ENCODE measurements around the gene BSG. TPM values are rescaled to one million over a fixed set of nuclear protein-coding genes. Genes with fewer than 3 reads are reported as not detected.

BSG gene
- total RNA-seq, result 519 and 528 TPM in 2 replicates
- polyA plus RNA-seq (2012), result 577 TPM

DNA sequence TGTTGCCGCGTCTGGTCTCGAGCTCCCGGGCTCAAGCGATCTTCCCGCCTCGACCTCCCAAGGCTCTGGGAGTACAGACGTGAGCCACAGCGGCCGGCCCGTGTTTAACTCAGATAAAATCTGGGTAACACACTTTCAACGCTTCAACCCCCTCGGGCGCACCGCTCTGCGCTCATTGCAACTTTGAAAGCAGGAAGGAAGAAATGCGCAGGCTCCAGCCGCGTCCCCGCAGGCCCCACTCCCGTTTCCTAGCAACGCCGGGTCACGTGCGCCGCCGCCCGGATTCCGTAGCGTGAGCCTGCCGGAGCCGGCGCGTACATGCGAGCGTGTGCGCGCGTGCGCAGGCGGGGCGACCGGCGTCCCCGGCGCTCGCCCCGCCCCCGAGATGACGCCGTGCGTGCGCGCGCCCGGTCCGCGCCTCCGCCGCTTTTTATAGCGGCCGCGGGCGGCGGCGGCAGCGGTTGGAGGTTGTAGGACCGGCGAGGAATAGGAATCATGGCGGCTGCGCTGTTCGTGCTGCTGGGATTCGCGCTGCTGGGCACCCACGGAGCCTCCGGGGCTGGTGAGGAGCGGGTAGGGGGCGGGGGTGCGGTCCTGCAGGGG, at the start of gene BSG:
Gene BSG (plus strand): TSS at position 457 of the 603 bp plus-strand sequence. CDS start 39 bp downstream, at position 496.
- peak; percentile 97 for DNase-seq (ENCODE audit: low read depth)

DNA sequence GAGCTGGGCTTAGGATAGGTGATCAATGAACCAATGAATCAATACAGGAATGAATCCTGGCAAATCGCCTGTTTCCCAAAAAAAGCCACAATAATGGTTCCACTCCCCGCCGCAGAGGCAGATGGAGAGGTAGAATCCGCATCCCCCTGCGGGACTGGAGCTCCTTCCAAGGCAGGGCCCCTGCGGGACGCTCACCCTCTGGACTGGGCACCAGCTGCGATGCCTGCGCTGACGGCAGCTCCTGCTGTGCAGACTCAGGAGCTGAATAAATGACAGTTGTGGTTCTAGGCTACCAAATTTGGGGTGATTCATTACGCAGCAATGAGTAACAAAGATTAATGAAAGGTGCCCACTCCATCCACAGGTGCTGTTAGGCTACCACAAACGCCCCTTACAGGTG, 49.7 kb upstream of the BSG start:
- DNase-seq (ENCODE audit: low read depth), result no peak

DNA sequence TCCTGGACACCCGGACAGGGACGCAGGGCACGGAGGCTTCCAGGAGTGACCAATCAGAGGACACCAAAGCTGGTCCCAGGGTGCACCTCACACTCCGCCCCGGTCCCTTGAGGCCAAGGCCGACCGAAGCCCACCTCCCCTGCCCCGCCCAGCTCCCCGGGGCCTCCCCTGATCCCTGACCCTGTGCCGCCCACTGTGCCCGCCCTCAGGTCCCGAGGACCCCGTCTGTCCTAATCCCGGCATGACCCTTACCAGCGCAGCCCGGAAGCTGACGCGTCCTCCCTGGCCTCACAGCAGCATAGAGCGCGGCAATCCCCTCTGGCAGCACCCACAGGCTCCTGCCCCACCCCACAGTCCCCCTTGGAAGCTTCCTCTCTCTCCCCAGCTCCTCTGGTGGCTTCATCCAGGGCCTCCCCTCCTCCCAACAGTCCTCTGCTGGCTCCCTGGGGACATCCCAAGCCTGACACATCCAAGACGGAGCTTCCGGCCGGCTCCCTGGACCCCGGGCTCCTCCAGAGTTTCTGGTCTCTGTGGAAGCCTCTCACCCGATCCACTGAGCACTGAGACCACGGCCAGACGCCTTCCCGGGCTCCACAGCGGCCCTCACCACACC, 48.2 kb upstream of the BSG start:
- DNase-seq (ENCODE audit: low read depth), result no peak

DNA sequence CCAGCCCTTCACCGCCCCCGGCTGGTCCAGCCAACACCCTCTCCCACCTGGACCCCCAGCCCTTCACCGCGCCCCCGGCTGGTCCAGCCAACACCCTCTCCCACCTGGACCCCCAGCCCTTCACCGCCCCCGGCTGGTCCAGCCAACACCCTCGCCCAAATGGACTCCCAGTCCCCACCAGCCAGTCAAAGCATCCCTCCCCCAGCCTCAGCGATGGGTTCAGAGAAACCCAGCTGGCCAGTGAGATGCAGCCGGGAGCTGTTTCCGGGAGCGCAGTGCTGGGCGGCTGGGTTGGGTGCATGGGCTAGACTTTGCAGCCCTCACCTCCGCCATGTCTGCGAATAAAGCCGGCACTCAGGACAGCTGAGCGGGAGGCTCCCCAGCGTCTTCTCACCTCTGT, 47.4 kb upstream of the BSG start:
- no peak for DNase-seq (ENCODE audit: low read depth)

DNA sequence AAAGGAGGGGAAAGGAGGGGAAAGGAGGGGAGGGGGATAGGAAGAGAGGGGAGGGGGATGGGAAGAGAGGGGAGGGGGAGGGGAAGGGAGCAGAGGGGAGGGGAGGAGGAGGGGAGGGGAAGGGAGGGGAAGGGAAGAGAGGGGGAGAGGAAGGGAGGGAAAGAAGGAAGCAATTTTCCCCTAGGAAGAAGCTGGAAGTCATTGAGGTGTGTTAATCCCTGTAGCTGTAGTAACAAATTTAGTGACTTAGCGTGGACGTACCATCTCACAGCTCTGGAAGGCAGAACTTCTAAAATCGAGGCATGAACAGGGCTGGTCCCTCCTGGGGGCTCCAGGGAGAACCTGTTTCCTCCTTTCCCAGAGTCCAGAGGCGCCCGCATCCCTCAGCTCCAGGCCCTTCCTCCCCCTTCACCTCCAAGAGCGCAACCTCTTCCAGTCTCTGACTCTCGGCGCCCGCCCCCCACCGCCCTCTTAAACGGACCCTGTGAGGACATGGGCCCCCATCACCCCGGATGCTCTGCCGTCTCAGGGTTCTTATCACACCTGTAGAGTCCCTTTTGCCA, 46.5 kb upstream of the BSG start:
- no peak for DNase-seq (ENCODE audit: low read depth)

DNA sequence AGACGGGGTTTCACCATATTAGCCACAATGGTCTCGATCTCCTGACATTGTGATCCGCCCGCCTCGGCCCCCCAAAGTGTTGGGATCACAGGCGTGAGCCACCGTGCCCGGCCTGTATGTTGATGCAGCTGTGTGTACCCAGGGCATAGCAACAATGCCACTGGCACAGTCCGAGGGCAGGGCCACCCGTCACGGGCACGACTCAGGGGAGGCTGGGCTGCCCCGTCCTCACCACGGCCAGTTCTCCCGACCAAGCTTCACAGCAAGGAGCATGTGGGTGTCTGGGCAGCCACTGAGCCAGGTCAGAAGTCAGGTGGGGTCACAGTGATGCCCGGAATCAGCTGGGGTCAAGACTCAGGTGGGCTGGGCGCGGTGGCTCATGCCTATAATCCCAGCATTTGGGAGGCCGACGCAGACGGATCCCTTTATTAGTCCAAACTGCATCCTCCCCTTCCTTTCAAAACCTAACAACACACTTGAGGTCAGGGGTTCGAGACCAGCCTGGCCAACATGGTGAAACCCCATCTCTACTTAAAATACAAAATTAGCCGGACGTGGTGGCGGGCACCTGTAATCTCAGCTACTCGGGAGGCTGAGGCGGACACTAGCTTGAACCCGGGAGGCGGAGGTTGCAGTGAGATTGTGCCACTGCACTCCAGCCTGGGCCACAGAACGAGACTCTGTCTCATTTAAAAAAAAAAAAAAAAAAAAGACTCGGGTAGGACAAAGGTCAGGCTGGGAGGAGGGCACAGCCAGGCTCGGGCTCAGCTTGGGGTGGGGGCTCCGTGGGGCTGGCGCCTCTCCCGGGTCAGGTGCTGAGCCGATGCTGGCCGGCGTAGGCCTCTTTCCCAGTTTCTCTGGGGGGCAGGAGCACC, 42.0 kb upstream of the BSG start:
- DNase-seq (ENCODE audit: low read depth), result no peak

DNA sequence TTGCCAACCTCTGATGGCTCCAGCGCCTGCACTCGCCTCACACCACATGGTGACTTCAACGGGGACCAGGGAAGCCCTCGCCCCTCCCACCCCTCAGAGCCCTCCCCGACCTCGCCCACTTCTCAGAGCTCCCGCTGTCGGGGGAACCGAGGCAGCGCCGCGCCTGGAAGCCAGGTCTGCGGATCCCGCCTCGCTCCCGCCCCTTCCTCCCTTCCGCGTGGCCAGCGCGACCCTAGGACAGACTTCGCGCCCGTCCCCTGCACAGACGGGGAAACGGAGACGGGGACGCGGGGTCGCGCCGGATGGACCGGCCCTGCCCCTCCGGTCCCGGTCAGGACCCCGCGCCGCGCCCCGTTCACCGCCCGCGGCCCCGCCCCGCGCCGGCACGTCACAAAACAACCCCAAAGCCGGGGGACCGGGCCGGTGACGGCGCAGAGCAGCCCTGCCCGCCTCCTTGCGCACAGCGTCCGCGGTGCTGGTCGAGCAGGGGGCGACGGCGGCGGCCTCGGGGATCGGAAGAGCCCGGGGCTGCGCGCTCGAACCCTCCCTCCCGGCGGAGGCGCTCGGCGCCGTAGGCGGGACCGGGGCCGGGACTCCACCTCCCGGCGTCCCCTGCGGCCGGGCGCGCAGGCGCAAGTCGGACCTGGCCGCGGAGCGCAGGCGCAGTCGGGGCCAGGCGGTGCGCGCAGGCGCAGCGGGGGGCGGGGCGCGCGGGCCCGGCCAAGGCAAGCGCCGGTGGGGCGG, 41.2 kb upstream of the BSG start:
- DNase-seq (ENCODE audit: low read depth), result peak; percentile 81

DNA sequence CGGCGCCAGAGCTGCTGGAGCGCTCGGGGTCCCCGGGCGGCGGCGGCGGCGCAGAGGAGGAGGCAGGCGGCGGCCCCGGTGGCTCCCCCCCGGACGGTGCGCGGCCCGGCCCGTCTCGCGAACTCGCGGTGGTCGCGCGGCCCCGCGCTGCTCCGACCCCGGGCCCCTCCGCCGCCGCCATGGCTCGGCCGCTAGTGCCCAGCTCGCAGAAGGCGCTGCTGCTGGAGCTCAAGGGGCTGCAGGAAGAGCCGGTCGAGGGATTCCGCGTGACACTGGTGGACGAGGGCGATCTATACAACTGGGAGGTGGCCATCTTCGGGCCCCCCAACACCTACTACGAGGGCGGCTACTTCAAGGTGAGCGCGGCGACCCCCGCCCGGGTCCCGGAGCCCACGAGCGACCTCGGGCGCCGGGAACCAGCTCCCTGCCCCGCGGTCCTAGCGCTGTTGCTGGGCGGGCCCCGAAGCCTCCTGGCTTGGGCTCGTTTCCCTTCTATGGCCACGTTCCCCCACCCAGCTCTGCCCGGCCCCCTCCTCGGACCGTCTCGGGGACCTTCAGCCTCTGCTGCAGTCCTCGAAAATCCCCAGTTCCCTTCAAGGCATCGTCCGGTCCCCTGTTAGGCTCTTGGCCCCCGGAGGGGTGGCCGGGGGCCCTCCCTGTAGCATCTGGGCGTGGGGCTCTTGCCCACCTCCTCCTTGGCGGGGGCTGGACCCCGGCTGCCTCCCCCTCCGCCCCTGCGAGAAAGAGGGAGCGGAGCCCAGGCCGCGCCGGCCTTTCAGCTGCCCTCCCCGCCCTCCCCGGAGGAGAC, 40.4 kb upstream of the BSG start, which contains the start of gene CDC34:
Gene CDC34 (plus strand): TSS at position 8 of the 808 bp plus-strand sequence. CDS start 172 bp downstream, at position 180.
- DNase-seq (ENCODE audit: low read depth), result peak; percentile 13

DNA sequence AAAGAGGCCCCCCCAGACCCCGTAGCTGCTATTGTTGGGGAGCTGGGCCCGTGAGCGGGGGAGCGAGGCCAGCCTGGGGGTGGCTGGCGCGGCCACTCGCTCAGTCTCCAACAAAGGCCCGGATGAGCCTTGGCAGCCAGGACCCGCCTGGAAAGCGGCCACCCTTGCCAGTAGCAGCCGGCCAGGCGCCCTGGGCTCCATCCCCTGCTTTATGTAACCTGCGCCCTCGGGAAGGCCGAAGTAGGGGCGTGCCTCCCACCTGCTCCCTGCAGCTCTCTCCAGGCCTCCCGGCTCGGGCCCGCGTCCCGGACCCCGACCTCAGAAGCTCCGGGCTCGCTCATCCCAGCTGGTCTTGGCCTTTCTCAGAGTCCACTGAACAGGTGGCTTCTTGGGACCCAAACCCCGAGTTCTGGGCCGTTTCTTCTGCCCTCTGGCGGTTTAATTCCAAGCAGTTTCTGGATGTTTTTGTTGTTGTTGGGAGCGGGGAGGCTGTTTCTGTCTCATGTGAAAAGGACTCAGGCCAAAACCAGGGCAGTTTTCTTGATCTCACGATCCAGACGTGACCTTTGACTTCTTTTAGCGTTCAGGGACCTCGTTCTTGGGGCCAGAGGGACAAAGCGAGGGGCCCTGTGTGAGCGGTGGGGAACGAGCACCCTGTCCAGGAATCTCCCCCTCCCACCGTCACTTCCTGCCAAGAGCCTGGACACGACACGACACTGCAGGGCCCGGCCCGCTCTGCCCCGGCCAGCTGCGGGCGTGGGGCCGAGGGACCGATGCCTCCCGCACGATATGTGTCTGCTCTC, 39.6 kb upstream of the BSG start:
- peak; percentile 89 for DNase-seq (ENCODE audit: low read depth)

DNA sequence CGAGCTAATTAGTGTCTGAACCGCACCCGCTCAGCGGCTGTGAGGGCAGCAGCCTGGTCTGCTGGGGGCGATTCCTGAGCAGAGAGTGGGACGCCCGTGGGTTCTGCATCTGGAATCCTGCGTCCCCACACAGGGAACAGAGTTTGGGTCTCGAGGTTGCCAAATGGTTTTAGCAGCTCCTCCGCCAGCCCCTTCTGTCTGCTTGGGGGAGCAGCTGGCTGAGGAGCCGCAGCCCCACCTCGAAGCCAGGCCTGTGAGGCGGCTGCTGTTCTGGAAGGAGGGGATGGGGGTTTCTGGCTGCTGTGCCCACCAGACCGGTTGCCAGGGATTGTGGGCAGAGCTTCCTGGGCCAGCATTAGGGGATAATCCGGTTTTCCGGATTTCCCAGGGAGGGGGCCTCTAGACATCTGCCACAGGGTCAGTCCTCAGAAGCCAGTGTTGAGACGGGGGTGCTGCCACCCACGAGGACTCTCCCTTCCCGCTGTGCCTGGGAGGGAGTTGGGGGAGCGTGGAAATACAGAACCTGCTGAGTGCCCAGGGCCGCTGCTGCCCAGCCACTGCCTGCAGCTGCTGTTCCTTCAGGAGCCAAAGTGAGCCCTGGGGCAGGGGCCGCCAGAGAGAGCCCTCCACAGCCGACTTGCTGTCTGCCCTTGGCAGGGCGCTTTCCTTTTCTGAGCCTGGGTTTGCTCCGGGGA, 38.9 kb upstream of the BSG start:
- DNase-seq (ENCODE audit: low read depth), result peak; percentile 59

DNA sequence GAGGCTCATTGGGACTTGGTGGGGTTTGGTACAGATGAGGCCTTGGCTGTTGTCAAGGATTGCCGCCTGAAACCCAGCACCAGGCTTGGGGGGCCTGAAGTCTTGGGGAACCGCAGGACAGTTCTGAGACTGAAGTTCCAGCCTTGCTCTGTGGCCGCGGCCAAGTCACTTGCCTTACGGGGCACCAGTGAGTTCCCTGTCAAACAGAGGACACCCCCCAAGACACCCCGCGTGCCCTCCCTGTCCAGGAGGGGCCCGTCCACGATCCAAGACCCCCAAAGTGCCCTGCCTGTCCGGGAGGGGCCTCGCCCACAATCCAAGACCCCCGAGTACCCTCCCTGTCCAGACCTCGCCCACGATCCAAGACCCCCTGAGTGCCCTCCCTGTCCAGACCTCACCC, 38.3 kb upstream of the BSG start:
- no peak for DNase-seq (ENCODE audit: low read depth)

DNA sequence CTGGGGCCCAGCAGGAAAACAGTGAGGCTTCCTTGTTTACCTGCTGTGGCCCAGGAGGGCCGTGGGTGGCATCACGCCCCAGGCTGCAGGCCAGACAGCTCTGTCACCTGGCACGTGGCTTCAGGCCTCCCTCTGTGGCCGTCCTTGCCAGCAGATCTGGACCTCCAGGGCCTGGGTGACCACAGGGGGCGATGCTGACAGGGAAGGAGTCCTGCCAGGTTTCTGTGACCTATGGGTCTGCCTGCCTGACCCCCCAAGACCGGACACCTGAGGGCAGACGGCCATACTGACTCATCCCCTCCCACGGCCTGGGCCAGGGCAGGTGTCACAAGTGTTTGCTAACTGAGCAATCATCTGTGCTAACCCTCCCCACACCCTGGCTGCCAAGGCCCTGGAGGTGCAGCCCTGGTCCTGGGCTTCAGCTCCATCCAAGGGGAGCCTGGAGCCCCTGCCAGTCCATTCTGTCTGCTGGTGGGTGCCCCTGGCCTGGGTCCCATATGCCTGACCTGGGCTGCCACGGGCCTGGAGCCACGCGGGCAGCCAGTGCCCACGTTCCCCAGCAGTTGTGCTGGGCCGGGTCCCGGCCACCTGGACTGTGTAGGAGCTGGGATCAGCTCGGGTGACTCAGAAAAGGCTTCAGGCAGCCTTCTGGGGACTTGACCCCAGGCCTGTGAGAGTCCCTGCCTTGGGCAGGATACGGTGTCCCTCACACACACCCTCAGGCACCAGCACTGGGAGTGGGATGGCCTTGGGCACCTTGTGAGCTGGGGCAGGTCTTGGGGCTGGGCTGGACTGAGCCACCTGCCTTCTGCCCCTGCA, 37.2 kb upstream of the BSG start:
- peak; percentile 25 for DNase-seq (ENCODE audit: low read depth)

DNA sequence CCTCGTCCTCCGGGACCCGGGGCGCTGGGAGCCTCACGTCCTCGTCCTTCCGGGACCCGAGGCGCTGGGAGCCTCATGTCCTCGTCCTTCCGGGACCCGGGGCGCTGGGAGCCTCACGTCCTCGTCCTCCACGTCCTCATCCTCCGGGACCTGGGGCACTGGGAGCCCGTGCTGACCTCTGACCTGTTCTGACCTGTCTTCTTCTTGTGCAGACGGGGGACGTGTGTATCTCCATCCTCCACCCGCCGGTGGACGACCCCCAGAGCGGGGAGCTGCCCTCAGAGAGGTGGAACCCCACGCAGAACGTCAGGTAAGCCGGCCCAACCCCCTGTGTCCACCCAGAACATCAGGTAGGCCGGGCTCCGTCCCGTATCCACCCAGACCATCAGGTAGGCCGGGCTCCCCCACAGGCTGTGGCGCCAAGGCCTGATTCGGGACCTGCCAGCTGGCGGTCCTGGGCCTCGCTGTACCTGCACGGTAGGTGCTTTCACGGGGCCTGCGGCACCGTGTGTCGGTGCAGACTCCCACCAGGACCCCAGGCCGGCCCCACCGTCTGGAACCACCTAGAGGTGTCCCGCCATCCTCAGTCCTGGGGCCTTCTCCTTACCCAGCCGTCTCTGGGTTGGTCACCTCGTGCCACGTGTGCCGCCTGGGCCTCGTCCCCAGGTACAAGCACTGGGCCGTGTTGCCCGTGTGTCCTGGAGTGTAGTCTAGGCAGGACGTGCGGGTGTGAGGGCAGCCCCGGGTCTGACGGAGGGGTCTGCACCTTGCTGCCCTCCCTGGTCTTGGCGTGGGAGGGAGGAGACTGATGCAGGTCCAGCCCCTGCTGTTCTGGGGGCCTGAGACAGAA, 36.1 kb upstream of the BSG start:
- no peak for DNase-seq (ENCODE audit: low read depth)

DNA sequence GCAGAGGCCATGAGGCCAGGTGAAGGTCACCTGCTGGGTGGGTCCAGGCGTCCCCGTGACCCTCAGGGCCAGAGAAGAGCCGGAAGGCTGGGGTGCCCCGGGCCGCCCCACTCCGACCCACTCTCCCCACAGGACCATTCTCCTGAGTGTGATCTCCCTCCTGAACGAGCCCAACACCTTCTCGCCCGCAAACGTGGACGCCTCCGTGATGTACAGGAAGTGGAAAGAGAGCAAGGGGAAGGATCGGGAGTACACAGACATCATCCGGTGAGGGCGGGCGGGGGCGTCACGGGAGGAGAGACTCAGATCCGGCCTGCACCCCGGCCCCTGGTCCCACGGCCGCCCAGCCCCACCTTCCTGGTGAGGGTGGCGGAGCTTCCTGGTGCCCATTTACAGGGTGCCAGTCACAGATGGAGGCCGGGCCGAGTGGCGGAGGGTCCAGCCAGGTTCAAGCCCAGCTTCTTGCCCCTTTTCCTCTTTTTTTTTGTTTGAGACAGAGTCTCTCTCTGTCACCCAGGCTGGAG, 35.5 kb upstream of the BSG start:
- no peak for DNase-seq (ENCODE audit: low read depth)

DNA sequence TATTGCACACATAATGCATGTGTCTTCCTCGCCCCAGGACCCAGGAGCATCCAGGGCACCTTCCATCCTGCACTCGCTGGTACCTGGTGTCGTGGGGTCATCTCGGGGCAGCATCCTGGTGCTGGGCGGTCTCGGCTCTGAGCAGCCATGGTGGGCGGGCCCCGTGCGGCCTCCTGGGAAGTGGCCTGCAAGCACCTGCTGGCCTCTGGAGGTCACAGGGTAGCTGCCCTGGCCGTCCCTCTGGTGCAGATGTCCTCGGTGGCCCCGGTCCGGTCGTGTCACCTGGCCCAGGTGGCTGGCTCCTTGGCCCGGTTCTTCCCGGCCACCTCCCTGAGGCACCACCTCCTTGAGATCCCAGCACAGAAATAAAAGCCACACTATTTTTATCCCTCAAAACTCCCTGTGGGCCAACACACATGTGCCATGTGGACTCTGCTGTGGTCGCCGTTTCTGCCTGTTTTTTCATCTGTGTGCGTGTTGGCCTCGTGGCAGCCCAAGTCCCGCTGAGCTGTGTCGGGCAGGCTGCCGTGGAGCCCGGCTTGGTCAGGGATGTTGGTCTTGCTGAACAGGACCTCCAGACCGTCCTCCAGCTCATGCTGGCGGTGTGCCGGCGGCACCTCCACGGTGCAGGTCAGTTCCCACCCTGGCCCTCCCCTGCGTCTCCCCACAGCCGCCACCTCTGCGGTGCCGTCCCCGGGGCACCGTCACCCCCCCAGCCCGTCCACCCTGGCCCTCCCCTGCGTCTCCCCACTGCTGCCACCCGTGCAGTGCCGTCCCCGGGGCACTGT, 33.6 kb upstream of the BSG start:
- no peak for DNase-seq (ENCODE audit: low read depth)
